PC-9 (cell line): ENCODE results near the gene WDR5B. TPM values are rescaled to one million over a fixed set of nuclear protein-coding genes. Genes with fewer than 3 reads are reported as not detected.

Experiments used
- BruUV-seq: library from RNA; stranded (reverse); fragments of 400-500 nt; replicated peaks from 2 replicates; lab custom pipeline; 2021; lab: Mats Ljungman, UMichigan
- CTCF ChIA-PET: fragments of 300-600 bp; sonication (Branson Sonifier 250); formaldehyde crosslinking; loops from one replicate; lab custom pipeline; 2022; ENCODE audit warnings: antibody characterized with exemption; lab: Charles Lee
- POLR2A ChIA-PET: fragments of 300-600 bp; sonication (Branson Sonifier 250); formaldehyde crosslinking; loops from one replicate; lab custom pipeline; 2022; ENCODE audit warnings: antibody characterized with exemption; ENCODE audit not compliant: unreplicated experiment; lab: Charles Lee
- DNase-seq, 2 experiments: peaks; one replicate each; pipeline versions ENCODE4 v3.0.0 to v3.0.0-alpha.2; 2015 to 2022; ENCODE audit warnings: mixed read lengths in 1 of 2
- H2AFZ ChIP-seq: fragments of 200-600 bp; sonication (generic); 2 replicates; pipeline ENCODE4 v1.8.1; 2017; ENCODE audit warnings: antibody characterized with exemption
- H3F3A ChIP-seq: fragments of 200-600 bp; sonication (generic); 2 replicates; pipeline ENCODE4 v1.8.1; 2017; ENCODE audit warnings: antibody characterized with exemption, mild to moderate bottlenecking, low read depth; ENCODE audit not compliant: insufficient read depth
- H3K27ac ChIP-seq: fragments of 200-600 bp; sonication (generic); 2 replicates; pipeline ENCODE4 v1.6.1; 2016; ENCODE audit warnings: mixed run types
- H3K27me3 ChIP-seq: fragments of 200-600 bp; sonication (generic); 2 replicates; pipeline ENCODE4 v1.6.1; 2016; ENCODE audit warnings: low read depth, mixed run types; ENCODE audit not compliant: insufficient read depth
- H3K36me3 ChIP-seq: fragments of 200-600 bp; sonication (generic); 2 replicates; pipeline ENCODE4 v1.6.1; 2016; ENCODE audit warnings: low read depth, mixed run types
- H3K4me1 ChIP-seq: fragments of 200-600 bp; sonication (generic); replicated peaks from 2 replicates; pipeline ENCODE4 v1.6.1; 2016; ENCODE audit warnings: mixed run types; ENCODE audit not compliant: insufficient read depth
- H3K4me2 ChIP-seq: fragments of 200-600 bp; sonication (generic); 2 replicates; pipeline ENCODE4 v1.6.1; 2017; ENCODE audit warnings: mixed run types
- H3K4me3 ChIP-seq: fragments of 200-600 bp; sonication (generic); 2 replicates; pipeline ENCODE4 v1.6.1; 2016; ENCODE audit warnings: mixed run types
- H3K79me2 ChIP-seq: fragments of 200-600 bp; sonication (generic); 2 replicates; pipeline ENCODE4 v1.6.1; 2017; ENCODE audit warnings: low read depth, mixed run types
- H3K9me2 ChIP-seq: fragments of 200-600 bp; sonication (generic); 2 replicates; pipeline ENCODE4 v1.8.1; 2017; ENCODE audit warnings: mild to moderate bottlenecking; ENCODE audit not compliant: insufficient read depth
- H3K9me3 ChIP-seq: fragments of 200-600 bp; sonication (generic); 2 replicates; pipeline ENCODE4 v1.8.1; 2016; ENCODE audit warnings: low read depth; ENCODE audit not compliant: insufficient read depth
- H4K20me1 ChIP-seq: fragments of 200-600 bp; sonication (generic); 2 replicates; pipeline ENCODE4 v1.8.1; 2017; ENCODE audit not compliant: insufficient read depth
- EZH2 ChIP-seq: fragments of 200-600 bp; sonication (generic); IDR thresholded peaks from 2 replicates; pipeline ENCODE4 v1.8.0; 2017; ENCODE audit warnings: antibody characterized with exemption, low read depth
- intact Hi-C: fragments of 100-400 bp; cut with micrococcal nuclease; formaldehyde crosslinking; loops from one replicate; pipeline ENCODE4 v1.10.0; 2022; ENCODE audit not compliant: unreplicated experiment
- total RNA-seq: library from RNA; stranded (reverse); gene quantifications from 2 replicates; pipeline ENCODE4 v1.2.3, GENCODE V29; 2021
- TF ChIP-seq, protein P1 (sequence below): fragments of 200-600 bp; sonication (generic); conservative IDR thresholded peaks from 2 replicates; pipeline ENCODE4 v1.6.1; 2017; ENCODE audit warnings: mixed run types, antibody characterized with exemption, mild to moderate bottlenecking, moderate library complexity

The WDR5B gene
- total RNA-seq, 1 experiment from 2014 or later: 5.8 TPM

GRCh38 chr3:122414391-122414790 is 1.5 kb downstream of the WDR5B start:
- H3K79me2 ChIP-seq: peaks cover 44% of the 10 kb centered on the region
- no peak for DNase-seq

GRCh38 chr3:122410639-122411038 is 5.2 kb downstream of the WDR5B start:
- DNase-seq: no peak
- H3F3A ChIP-seq: peaks cover 13% of the 10 kb centered on the region
- no TSS peak for BruUV-seq
- peak overlapping the region; percentile 24; the same call in 1 of the 2 replicates for H3K27ac ChIP-seq
- H3K4me1 ChIP-seq: peaks cover 24% of the 10 kb centered on the region
- ChIA-PET CTCF (no interaction called here), POLR2A (no interaction called here)
- H3K4me3 ChIP-seq: no peak overlapping the region
- no peaks in the 10 kb centered on the region for H3K27me3 ChIP-seq
- H3K9me2 ChIP-seq: no peaks in the 10 kb centered on the region
- no peak overlapping the region for H2AFZ ChIP-seq
- H4K20me1 ChIP-seq: no peaks in the 10 kb centered on the region
- H3K4me2 ChIP-seq: no peak overlapping the region
- H3K9me3 ChIP-seq: no peaks in the 10 kb centered on the region
- intact Hi-C loops: no loop called here
- no peak for TF ChIP-seq EZH2
- TF ChIP-seq, protein P1, sequence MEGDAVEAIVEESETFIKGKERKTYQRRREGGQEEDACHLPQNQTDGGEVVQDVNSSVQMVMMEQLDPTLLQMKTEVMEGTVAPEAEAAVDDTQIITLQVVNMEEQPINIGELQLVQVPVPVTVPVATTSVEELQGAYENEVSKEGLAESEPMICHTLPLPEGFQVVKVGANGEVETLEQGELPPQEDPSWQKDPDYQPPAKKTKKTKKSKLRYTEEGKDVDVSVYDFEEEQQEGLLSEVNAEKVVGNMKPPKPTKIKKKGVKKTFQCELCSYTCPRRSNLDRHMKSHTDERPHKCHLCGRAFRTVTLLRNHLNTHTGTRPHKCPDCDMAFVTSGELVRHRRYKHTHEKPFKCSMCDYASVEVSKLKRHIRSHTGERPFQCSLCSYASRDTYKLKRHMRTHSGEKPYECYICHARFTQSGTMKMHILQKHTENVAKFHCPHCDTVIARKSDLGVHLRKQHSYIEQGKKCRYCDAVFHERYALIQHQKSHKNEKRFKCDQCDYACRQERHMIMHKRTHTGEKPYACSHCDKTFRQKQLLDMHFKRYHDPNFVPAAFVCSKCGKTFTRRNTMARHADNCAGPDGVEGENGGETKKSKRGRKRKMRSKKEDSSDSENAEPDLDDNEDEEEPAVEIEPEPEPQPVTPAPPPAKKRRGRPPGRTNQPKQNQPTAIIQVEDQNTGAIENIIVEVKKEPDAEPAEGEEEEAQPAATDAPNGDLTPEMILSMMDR: no peak
- H3K79me2 ChIP-seq: peaks cover 27% of the 10 kb centered on the region
- H3K36me3 ChIP-seq: 0 out of 2 replicates have a peak, but pooled peaks cover 9% of the 10 kb centered on the region

More at GRCh38 chr3:122414391-122414790, 1.5 kb downstream of the WDR5B start:
- H3K9me3 ChIP-seq: no peaks in the 10 kb centered on the region
- ChIA-PET POLR2A (no interaction called here), CTCF (no interaction called here)
- H3K36me3 ChIP-seq: no peaks in the 10 kb centered on the region
- H3K4me2 ChIP-seq: peak overlapping the region; percentile 96
- no peaks in the 10 kb centered on the region for H4K20me1 ChIP-seq
- TF ChIP-seq, protein P1: no peak
- TF ChIP-seq EZH2: no peak
- H3K9me2 ChIP-seq: no peaks in the 10 kb centered on the region
- peak overlapping the region; percentile 76; the same call in 1 of the 2 replicates for H3K4me3 ChIP-seq
- intact Hi-C loops: no loop called here
- H3K27ac ChIP-seq: no peak overlapping the region
- H3K27me3 ChIP-seq: no peaks in the 10 kb centered on the region
- BruUV-seq: no TSS peak
- H3F3A ChIP-seq: peaks cover 20% of the 10 kb centered on the region
- H2AFZ ChIP-seq: no peak overlapping the region
- peaks cover 19% of the 10 kb centered on the region for H3K4me1 ChIP-seq

GRCh38 chr3:122410111-122410510 is 5.8 kb downstream of the WDR5B start:
- no peak overlapping the region for H2AFZ ChIP-seq
- BruUV-seq: no TSS peak
- POLR2A ChIA-PET: no interaction called here
- TF ChIP-seq, protein P1: no peak
- TF ChIP-seq EZH2: no peak
- H3F3A ChIP-seq: peaks cover 7% of the 10 kb centered on the region
- peaks cover 24% of the 10 kb centered on the region for H3K4me1 ChIP-seq
- intact Hi-C loops: no loop called here
- peak overlapping the region; percentile 21; the same call in 1 of the 2 replicates for H3K27ac ChIP-seq
- no peaks in the 10 kb centered on the region for H3K27me3 ChIP-seq
- peaks cover 22% of the 10 kb centered on the region for H3K79me2 ChIP-seq
- no peaks in the 10 kb centered on the region for H3K9me3 ChIP-seq
- CTCF ChIA-PET: no interaction called here
- no peaks in the 10 kb centered on the region for H3K9me2 ChIP-seq
- H3K4me2 ChIP-seq: no peak overlapping the region
- 0 out of 2 replicates have a peak, but pooled peaks cover 9% of the 10 kb centered on the region for H3K36me3 ChIP-seq
- DNase-seq: no peak
- no peak overlapping the region for H3K4me3 ChIP-seq
- H4K20me1 ChIP-seq: no peaks in the 10 kb centered on the region
